DOHH2 (cell line): ENCODE measurements around the gene CD300LF.

Experiments
- H3F3A ChIP-seq: fragments of 200-600 bp; sonication (generic), shearing (Covaris generic); 2 replicates; pipeline ENCODE4 v1.6.0; 2016; ENCODE audit warnings: antibody characterized with exemption, mild to moderate bottlenecking; ENCODE audit not compliant: control insufficient read depth, insufficient read depth
- H3K27ac ChIP-seq: fragments of 200-600 bp; sonication (generic); 2 replicates; pipeline ENCODE4 v1.5.1; 2014; ENCODE audit warnings: low read depth, mild to moderate bottlenecking, low read length, moderate library complexity
- H3K27me3 ChIP-seq: fragments of 200-600 bp; sonication (generic); 2 replicates; pipeline ENCODE4 v1.6.1; 2014; ENCODE audit warnings: mild to moderate bottlenecking, low read length, mixed read lengths; ENCODE audit not compliant: control insufficient read depth
- H3K36me3 ChIP-seq: fragments of 200-600 bp; sonication (generic); 2 replicates; pipeline ENCODE4 v1.6.1; 2014; ENCODE audit warnings: mild to moderate bottlenecking, low read length, moderate library complexity, mixed read lengths; ENCODE audit not compliant: control insufficient read depth
- H3K4me1 ChIP-seq: fragments of 200-600 bp; sonication (generic); 2 replicates; pipeline ENCODE4 v1.6.1; 2014; ENCODE audit warnings: mild to moderate bottlenecking, low read length, mixed read lengths; ENCODE audit not compliant: control insufficient read depth
- H3K4me2 ChIP-seq: fragments of 200-600 bp; sonication (generic); 2 replicates; pipeline ENCODE4 v1.6.0; 2014; ENCODE audit warnings: mild to moderate bottlenecking, low read length, moderate library complexity
- H3K4me3 ChIP-seq: fragments of 200-600 bp; sonication (generic); 2 replicates; pipeline ENCODE4 v1.5.1; 2014; ENCODE audit warnings: mild to moderate bottlenecking, low read length, mixed read lengths
- H3K79me2 ChIP-seq: fragments of 200-600 bp; sonication (generic); 2 replicates; pipeline ENCODE4 v1.6.1; 2014; ENCODE audit warnings: mild to moderate bottlenecking, low read length, mixed read lengths; ENCODE audit not compliant: control insufficient read depth
- H3K9me2 ChIP-seq: fragments of 200-600 bp; sonication (generic); replicated peaks from 2 replicates; pipeline ENCODE4 v1.6.1; 2014; ENCODE audit warnings: mild to moderate bottlenecking, low read length, mixed read lengths; ENCODE audit not compliant: control insufficient read depth
- H3K9me3 ChIP-seq: fragments of 200-600 bp; sonication (generic); 2 replicates; pipeline ENCODE4 v1.6.1; 2014; ENCODE audit warnings: antibody characterized with exemption, low read length, mixed read lengths; ENCODE audit not compliant: control insufficient read depth, insufficient read depth
- H4K20me1 ChIP-seq: fragments of 200-600 bp; sonication (generic); 2 replicates; pipeline ENCODE4 v1.6.0; 2014; ENCODE audit warnings: low read depth, mild to moderate bottlenecking, antibody characterized with exemption, low read length, moderate library complexity; ENCODE audit not compliant: control insufficient read depth, insufficient read depth
- EZH2phosphoT487 ChIP-seq: fragments of 200-600 bp; sonication (generic); IDR thresholded peaks from 2 replicates; pipeline ENCODE4 v1.6.1; 2017; ENCODE audit warnings: borderline replicate concordance, mild to moderate bottlenecking, antibody characterized with exemption, low read length, moderate library complexity, mixed read lengths
- TF ChIP-seq, protein P1 (sequence below): fragments of 200-600 bp; sonication (generic); IDR thresholded peaks from one replicate; pipeline ENCODE4 v1.5.1; 2014; ENCODE audit warnings: antibody characterized with exemption, mild to moderate bottlenecking, low read depth, low read length; ENCODE audit not compliant: poor library complexity, severe bottlenecking

CD300LF gene

DNA sequence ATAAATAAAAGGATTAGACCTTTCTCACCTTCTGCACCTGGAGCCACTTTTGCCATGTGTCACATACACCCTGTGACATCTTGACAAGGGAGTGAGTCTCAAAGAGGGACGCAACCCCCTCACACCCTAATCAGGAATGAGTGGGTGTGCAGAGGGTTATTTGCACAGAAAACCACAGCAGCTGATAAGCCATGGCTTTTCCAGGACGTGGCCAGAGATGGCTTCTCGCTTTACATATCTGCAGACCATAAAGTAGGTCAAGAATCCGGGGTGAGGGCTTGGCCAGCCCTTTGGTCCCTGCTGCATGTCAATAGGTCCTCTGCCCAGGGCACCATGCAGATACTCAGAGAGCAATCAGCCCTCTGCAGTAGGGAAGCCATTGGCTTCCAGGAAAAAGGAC, 2.4 kb upstream of the CD300LF start:
- peaks cover 16% of the 10 kb centered on the region; the same call in 1 of the 2 replicates for H3K27me3 ChIP-seq
- TF ChIP-seq EZH2phosphoT487 = no peak
- TF ChIP-seq, protein P1, sequence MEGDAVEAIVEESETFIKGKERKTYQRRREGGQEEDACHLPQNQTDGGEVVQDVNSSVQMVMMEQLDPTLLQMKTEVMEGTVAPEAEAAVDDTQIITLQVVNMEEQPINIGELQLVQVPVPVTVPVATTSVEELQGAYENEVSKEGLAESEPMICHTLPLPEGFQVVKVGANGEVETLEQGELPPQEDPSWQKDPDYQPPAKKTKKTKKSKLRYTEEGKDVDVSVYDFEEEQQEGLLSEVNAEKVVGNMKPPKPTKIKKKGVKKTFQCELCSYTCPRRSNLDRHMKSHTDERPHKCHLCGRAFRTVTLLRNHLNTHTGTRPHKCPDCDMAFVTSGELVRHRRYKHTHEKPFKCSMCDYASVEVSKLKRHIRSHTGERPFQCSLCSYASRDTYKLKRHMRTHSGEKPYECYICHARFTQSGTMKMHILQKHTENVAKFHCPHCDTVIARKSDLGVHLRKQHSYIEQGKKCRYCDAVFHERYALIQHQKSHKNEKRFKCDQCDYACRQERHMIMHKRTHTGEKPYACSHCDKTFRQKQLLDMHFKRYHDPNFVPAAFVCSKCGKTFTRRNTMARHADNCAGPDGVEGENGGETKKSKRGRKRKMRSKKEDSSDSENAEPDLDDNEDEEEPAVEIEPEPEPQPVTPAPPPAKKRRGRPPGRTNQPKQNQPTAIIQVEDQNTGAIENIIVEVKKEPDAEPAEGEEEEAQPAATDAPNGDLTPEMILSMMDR = no peak
- H3K4me2 ChIP-seq = no peak overlapping the region
- no peak overlapping the region for H3K27ac ChIP-seq
- H4K20me1 ChIP-seq = no peaks in the 10 kb centered on the region
- no peaks in the 10 kb centered on the region for H3K79me2 ChIP-seq
- H3K9me2 ChIP-seq = no peaks in the 10 kb centered on the region
- H3K9me3 ChIP-seq = no peaks in the 10 kb centered on the region
- H3K4me3 ChIP-seq = no peak overlapping the region
- H3K4me1 ChIP-seq = no peaks in the 10 kb centered on the region
- H3K36me3 ChIP-seq = no peaks in the 10 kb centered on the region
- no peaks in the 10 kb centered on the region for H3F3A ChIP-seq

DNA sequence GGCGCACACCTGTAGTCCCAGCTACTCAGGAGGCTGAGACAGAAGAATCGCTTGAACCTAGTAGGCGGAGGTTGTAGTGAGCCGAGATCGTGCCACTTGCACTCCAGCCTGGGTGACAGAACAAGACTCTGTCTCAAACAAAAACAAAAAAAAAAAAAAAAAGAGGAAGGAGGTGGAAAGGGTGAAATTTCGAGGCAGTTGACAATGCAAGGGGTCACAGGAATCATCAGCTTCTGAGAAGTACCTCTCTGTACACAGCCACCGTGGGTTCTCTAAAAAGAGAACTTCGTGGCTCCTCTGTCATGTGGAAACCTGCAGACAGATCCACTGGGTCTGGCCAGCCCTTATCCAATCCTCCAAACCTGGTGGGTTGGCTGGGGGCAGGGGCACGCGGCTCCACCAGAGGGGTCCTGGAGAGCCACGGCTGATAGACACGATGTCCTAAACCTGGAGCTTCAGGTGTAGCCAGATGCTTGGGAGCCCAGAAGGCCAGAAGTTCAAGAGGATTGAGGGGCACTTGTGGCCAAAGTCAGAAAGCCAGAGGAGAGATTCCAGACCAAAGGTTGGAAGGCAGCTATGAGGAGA, 540 bp upstream of the CD300LF start:
- Histone ChIP-seq H3K4me1 (no peaks in the 10 kb centered on the region), H3K9me2 (no peaks in the 10 kb centered on the region), H3K4me3 (no peak overlapping the region), H3K36me3 (no peaks in the 10 kb centered on the region), H3K79me2 (no peaks in the 10 kb centered on the region), H3K9me3 (no peaks in the 10 kb centered on the region), H3K27me3 (peaks cover 12% of the 10 kb centered on the region; the same call in 1 of the 2 replicates), H3K27ac (no peak overlapping the region), H3F3A (no peaks in the 10 kb centered on the region), H4K20me1 (no peaks in the 10 kb centered on the region), H3K4me2 (no peak overlapping the region)
- TF ChIP-seq EZH2phosphoT487 = no peak
- TF ChIP-seq, protein P1 = no peak

DNA sequence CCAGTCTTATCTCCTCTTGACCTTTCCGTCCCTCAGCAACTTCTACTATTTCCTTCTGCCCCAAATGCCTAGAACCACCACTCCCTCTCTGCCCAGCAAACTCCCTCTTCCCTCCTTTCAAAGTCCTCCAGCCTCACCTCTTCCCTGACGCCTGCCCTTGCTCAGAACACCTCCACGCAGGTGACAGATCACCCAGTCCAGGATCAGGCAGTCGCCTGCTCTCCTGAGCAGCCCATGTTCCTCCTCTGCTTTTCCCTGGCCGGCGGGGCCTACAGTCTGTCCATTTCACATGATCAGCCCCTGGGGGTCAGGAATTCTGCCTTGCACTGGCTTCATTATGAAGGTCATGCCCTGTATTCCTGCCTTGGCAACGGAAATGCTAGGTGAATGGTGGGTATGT, 422 bp downstream of the CD300LF start:
- H3K27ac ChIP-seq = no peak overlapping the region
- H3K4me3 ChIP-seq = no peak overlapping the region
- no peaks in the 10 kb centered on the region for H3K4me1 ChIP-seq
- H3K4me2 ChIP-seq = no peak overlapping the region
- no peaks in the 10 kb centered on the region for H3K9me2 ChIP-seq
- H3K27me3 ChIP-seq = peaks cover 12% of the 10 kb centered on the region; the same call in 1 of the 2 replicates
- no peaks in the 10 kb centered on the region for H3F3A ChIP-seq
- no peaks in the 10 kb centered on the region for H3K9me3 ChIP-seq
- no peaks in the 10 kb centered on the region for H4K20me1 ChIP-seq
- TF ChIP-seq, protein P1 = no peak
- TF ChIP-seq EZH2phosphoT487 = no peak
- H3K79me2 ChIP-seq = no peaks in the 10 kb centered on the region
- no peaks in the 10 kb centered on the region for H3K36me3 ChIP-seq
